ENCODE data around the gene CLHC1.

DNA sequence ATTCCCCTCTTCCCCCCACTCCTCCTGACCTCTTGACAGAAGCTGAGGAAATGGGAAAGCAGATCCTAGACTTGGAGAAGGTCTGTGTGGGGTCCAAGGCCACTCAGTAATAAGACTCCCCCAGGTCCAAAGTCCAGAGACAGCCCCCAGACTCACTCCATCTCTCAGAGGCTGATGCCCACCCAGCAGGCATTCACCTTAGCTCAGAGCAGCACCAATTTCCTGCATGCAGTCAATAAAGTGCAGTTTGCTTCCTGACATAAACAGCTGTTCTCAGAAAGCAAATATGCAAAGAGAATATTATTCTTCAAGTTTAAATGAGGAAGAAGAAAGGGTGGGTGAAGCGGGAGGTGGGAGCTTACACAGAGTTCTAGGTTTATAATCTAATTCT lies 97.8 kb downstream of the CLHC1 start:
- TF ChIP-seq, protein P1, sequence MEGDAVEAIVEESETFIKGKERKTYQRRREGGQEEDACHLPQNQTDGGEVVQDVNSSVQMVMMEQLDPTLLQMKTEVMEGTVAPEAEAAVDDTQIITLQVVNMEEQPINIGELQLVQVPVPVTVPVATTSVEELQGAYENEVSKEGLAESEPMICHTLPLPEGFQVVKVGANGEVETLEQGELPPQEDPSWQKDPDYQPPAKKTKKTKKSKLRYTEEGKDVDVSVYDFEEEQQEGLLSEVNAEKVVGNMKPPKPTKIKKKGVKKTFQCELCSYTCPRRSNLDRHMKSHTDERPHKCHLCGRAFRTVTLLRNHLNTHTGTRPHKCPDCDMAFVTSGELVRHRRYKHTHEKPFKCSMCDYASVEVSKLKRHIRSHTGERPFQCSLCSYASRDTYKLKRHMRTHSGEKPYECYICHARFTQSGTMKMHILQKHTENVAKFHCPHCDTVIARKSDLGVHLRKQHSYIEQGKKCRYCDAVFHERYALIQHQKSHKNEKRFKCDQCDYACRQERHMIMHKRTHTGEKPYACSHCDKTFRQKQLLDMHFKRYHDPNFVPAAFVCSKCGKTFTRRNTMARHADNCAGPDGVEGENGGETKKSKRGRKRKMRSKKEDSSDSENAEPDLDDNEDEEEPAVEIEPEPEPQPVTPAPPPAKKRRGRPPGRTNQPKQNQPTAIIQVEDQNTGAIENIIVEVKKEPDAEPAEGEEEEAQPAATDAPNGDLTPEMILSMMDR (IDR thresholded peaks at IDR 0.05; ENCODE audit: low read depth, low read length, missing input control): no peak
- TF ChIP-seq, protein P2, sequence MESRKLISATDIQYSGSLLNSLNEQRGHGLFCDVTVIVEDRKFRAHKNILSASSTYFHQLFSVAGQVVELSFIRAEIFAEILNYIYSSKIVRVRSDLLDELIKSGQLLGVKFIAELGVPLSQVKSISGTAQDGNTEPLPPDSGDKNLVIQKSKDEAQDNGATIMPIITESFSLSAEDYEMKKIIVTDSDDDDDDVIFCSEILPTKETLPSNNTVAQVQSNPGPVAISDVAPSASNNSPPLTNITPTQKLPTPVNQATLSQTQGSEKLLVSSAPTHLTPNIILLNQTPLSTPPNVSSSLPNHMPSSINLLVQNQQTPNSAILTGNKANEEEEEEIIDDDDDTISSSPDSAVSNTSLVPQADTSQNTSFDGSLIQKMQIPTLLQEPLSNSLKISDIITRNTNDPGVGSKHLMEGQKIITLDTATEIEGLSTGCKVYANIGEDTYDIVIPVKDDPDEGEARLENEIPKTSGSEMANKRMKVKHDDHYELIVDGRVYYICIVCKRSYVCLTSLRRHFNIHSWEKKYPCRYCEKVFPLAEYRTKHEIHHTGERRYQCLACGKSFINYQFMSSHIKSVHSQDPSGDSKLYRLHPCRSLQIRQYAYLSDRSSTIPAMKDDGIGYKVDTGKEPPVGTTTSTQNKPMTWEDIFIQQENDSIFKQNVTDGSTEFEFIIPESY (IDR thresholded peaks at IDR 0.05): no peak
- TF ChIP-seq, protein P3, sequence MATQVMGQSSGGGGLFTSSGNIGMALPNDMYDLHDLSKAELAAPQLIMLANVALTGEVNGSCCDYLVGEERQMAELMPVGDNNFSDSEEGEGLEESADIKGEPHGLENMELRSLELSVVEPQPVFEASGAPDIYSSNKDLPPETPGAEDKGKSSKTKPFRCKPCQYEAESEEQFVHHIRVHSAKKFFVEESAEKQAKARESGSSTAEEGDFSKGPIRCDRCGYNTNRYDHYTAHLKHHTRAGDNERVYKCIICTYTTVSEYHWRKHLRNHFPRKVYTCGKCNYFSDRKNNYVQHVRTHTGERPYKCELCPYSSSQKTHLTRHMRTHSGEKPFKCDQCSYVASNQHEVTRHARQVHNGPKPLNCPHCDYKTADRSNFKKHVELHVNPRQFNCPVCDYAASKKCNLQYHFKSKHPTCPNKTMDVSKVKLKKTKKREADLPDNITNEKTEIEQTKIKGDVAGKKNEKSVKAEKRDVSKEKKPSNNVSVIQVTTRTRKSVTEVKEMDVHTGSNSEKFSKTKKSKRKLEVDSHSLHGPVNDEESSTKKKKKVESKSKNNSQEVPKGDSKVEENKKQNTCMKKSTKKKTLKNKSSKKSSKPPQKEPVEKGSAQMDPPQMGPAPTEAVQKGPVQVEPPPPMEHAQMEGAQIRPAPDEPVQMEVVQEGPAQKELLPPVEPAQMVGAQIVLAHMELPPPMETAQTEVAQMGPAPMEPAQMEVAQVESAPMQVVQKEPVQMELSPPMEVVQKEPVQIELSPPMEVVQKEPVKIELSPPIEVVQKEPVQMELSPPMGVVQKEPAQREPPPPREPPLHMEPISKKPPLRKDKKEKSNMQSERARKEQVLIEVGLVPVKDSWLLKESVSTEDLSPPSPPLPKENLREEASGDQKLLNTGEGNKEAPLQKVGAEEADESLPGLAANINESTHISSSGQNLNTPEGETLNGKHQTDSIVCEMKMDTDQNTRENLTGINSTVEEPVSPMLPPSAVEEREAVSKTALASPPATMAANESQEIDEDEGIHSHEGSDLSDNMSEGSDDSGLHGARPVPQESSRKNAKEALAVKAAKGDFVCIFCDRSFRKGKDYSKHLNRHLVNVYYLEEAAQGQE (IDR thresholded peaks at IDR 0.05): no peak
- TF ChIP-seq JUND (IDR thresholded peaks at IDR 0.05) (no peak), YY1 (IDR thresholded peaks at IDR 0.05) (no peak), RAD21 (IDR thresholded peaks at IDR 0.05) (no peak), GABPA (IDR thresholded peaks at IDR 0.05 in 1 of 2, conservative IDR thresholded peaks at IDR 0.05 in 1 of 2) (no peak), TAF1 (conservative IDR thresholded peaks at IDR 0.05) (no peak), RXRA (IDR thresholded peaks at IDR 0.05) (no peak), FOXA1 (IDR thresholded peaks at IDR 0.05) (no peak), FOXA2 (IDR thresholded peaks at IDR 0.05) (no peak), EGR1 (IDR thresholded peaks at IDR 0.05; ENCODE audit: low read depth in 2 of 2) (no peak)
- TF ChIP-seq, protein P4, sequence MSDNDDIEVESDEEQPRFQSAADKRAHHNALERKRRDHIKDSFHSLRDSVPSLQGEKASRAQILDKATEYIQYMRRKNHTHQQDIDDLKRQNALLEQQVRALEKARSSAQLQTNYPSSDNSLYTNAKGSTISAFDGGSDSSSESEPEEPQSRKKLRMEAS (IDR thresholded peaks at IDR 0.05): no peak
- TF ChIP-seq, protein P5, sequence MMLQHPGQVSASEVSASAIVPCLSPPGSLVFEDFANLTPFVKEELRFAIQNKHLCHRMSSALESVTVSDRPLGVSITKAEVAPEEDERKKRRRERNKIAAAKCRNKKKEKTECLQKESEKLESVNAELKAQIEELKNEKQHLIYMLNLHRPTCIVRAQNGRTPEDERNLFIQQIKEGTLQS (IDR thresholded peaks at IDR 0.05): no peak
